Left lobe of liver (tissue), 2 donors: Measurements from ENCODE around the gene SETDB1. TPM values are rescaled to one million over a fixed set of nuclear protein-coding genes. Genes with fewer than 3 reads are reported as not detected.
A peak's percentile ranks its signal among the peaks of the same experiment; 100 is the strongest.

ENCODE experiments used
- ATAC-seq: fragments of 200-7000 bp; cut with Tn5 transposase; one replicate; pipeline ENCODE4 v1.9.1; 2020; ENCODE audit warnings: mild to moderate bottlenecking, moderate library complexity
- DNase-seq: peaks from one replicate; pipeline ENCODE4 v3.0.0-alpha.2; 2020; ENCODE audit warnings: low spot score
- total RNA-seq: library from RNA; stranded (reverse); gene quantifications from one replicate; pipeline ENCODE4 v1.2.1, GENCODE V29; 2021
- donor health status: DM: no; HTN: no; CAD: no; lungs with moderate emphysema.
- donor health status: DM: no; HTN: yes; CAD: no.

SETDB1 gene
- total RNA-seq, 1 donor from 2014 or later = 14.0 TPM

DNA sequence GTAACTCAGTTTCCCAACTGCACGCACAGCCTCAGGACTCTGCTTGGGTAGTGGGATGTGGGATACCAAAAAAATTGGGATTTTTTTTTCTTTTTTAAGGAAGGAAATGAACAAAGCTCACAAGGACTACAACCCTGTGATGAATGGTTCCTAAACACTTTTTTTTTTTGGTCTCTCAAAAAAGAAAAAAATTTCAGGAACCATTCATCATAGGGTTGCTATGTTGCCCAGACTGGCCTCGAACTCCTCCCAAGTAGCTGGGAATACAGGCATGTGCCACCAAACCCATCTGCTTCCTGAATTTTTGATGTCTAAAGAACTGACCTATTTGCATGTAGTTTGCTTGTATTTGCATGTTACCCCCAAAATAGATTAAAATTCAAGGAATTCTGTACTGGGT, 73.8 kb downstream of the SETDB1 start:
- DNase-seq (no peak), ATAC-seq (no peak)

DNA sequence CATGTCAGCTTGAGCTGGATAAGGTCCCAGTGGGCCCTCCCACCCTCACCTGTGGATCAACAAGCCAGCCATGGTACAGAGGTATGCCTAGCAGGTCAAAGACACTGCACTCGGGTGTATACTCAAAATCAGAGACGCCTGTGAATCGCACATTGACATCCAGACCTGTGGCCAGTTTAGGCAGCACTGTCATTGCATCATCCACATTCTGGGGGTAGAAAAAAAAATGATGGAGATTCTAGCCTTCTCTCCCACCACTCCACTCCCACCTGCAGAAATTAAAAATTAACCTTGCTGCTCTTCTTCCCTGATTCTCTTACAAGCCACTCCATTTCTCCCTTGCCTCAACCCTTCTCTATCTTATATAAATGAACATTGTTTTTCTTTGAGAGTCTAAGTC, 74.2 kb downstream of the SETDB1 start:
- DNase-seq = no peak
- no peak for ATAC-seq

DNA sequence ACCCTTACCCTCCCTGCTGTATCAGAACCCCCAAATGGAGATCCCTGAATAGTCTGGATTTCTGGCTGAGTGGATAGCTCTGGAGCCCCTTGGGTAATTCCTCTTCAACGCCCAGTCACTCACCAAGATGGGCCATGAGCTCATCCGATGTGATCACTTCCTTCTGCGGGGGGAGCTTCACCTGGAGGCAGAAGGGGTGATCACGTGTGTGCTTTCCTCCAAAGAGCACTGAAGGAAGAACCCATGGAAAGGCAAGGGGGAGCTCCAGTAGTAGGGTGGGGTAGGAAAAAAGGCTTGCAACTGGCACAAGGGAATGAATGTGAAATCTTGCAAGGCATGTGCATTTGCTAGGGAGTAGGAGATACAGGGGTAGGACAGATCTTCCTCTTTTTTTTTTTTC, 75.4 kb downstream of the SETDB1 start:
- no peak for ATAC-seq

DNA sequence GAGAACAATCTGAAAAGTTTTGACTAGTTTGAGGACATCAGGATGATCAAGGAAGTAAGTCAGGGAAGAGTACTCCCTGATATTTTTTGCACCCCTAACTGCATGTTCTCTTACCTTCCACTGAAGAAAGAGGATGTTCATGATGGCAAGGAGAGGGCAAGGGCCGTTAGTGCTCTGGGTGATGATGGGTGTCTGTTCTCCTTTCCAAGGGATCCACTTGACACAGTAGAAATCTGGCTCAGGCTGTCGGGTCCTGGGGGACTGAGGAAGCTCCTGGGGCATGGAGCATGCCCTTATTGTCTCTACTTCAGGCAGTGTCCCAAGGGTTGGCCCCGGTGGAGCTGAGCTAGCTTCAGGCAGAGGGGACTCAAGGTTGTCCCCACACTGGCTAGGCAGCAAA, 75.9 kb downstream of the SETDB1 start:
- no peak for DNase-seq
- ATAC-seq = no peak

More for the DNA sequence above, 75.4 kb downstream of the SETDB1 start:
- no peak for DNase-seq

DNA sequence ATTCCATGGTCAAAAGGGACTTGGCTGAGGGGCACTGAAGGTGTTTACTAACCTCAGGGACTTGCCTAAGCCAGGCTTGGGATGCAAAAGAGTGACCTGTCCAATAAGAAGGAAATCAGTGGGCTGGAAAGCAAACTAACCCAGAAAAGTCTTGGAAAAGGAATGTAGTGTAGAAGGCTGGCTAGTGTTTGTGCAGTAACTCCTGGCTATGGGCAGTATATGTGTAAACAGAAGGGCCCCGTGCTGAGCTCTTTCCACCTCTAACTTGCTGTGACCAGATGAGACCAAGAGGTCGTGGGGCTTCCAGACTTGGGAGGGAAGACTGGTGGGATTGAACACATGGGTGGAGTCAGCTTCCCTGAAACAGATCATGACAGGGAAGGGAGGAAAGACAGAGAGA, 76.4 kb downstream of the SETDB1 start:
- no peak for ATAC-seq

DNA sequence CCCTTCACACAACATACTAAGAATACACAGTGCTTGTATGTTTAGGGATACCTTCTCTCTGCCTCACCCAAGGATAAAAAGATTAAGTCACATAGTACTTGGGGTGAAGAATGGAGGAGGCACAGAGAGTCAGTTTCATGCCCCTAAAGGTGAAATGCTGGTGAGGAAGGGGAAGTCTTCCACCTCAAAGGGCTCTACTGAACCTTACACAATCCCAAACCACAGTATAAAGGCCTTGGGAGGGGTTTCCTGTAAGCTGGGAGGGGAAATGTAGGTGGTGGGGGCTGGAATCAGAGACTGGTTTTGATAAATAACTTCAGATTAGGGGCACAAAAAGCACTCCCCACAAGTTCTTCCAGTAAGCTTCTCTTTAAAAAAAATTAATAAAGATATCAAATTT, 77.0 kb downstream of the SETDB1 start:
- no peak for DNase-seq
- no peak for ATAC-seq

More for the DNA sequence above, 76.4 kb downstream of the SETDB1 start:
- no peak for DNase-seq

DNA sequence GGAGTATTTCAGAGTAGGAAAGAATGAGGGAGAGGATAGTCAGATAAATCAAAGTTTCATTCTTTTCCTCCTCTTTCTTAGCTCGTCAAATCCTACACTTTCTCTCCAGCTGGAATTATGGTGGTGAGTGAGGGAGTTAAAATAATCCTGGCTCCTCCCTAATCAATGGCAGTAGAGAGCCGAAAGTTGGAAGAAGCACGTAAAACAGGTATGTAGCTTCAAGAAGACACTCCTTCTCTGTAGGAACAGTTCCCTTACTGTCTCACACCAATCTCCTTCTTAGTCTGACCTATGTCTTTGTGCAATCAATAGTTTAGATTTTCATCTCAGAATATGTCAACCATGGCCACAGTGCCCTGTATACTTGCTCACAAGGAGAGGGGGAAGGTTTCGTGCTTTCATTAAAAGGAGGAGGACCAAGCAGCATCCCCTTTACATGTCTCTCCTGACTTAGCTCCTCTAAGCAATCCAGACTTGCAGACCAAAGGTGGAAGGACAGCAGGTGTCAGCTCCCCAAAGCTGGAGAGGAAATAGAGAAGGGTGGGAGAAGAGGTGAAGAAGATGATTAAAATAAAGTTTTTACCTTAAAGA, 79.7 kb downstream of the SETDB1 start:
- no peak for ATAC-seq
- DNase-seq = no peak

DNA sequence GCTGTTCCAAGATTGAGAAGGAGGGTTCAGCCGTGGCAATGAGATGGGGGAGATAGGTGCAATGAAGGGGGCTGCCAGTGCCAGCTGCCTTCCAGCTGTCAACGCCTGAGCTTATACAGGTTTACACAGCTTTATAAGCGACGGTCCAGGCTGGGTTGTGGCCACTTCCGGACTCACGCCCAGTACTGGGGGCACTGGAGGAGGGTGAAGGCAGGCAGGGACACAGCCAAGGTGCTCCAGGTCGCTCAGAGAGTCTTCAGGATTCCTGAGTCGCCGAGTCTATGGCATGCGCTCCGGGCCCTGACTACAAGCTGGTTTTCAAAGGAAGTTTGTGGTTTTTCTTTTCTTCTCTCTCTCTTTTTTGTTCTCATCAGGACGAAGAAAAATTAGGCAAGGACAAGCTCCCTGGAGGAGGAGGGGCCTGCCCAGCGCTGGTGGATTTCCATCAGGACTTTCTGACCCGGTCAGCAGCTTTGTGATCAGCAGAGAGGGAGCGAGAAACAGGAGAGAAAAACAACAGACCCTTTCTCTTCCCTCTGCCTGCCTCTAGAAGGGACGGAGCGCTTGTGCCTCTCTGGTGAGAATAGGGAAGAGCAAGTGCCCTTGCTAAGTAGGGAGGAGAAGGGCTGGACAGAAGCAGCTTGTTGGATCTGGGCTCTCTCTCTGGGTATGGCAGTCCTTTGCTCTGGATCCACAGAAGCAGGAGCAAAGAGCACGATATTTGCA, 80.3 kb downstream of the SETDB1 start, which contains the start of gene MINDY1:
TSS of gene MINDY1 (minus strand) at position 576 of the 726 bp plus-strand sequence. CDS start 4,285 bp downstream, outside the sequence.
- peak; percentile 77 for DNase-seq

DNA sequence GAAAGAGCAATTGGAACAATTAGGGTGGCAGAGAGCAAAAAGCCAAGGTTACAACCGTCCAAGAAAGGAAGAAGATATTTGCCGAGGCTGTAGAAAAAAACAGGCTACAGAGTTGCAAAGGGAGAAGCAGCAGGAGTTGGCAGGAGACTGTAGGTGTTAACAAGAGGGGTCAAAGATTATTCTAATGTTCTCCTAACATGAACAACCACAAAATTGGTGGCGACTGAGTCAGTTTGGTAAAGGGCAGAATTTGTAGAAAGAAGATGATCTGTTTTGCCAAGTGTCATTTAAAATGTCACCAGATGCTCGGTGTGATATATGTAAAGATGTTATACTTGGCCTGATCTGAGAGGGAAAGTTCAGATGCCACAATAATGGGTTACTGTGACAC, 81.7 kb downstream of the SETDB1 start:
- no peak for DNase-seq
- no peak for ATAC-seq

More for the DNA sequence above, 80.3 kb downstream of the SETDB1 start, which contains the start of gene MINDY1:
- peak; percentile 68 for ATAC-seq

DNA sequence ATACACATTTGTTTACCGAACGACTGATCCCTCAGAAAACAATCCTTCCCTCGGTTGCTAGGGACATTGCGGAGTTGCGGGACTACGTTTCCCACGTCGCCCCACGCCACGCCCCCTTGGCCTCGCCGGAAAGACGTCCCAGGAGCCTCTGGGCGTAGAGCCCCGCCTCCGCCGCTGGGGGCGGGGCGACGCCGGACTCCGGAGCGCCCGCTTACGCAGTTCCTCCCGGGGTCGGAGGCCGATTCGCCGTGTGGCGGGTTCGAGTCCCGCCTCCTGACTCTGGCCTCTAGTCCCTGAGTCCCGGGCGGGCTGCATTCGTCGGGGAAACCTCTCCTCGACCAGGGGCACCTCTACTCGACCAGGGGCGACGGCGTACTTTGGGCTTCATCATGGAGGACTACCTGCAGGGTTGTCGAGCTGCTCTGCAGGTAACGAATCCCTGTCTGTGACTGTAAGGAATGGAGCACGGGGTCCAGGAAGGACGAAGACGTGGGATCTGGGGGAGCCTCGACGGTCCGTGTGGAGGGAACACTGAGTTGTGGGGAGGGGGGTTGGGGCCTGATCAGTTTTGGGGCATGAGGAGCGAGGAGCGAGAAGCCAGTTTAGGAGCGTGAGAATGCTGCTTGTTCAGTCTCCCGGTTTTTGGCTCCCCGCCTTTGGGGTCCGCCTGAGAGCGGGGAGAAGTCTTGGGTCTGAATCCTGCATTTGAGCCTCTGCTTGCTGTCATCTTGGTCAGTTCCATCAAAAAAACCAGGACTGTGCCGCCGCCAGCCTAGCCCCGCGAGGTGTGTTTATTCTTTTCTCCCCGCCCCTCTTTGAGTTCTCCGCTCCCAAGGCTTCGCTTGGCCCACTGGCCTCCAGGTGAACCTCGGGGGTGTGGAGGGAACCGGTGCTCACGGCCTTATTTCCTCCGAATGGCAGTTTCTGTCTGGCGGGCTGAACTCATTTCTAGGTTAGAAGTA, 82.4 kb downstream of the SETDB1 start, which contains the start of gene PRUNE1:
TSS of gene PRUNE1 (plus strand) at position 206 of the 962 bp plus-strand sequence. CDS start at position 390, 184 bp downstream.
- peak; percentile 80 for ATAC-seq
- DNase-seq = peak; percentile 98

DNA sequence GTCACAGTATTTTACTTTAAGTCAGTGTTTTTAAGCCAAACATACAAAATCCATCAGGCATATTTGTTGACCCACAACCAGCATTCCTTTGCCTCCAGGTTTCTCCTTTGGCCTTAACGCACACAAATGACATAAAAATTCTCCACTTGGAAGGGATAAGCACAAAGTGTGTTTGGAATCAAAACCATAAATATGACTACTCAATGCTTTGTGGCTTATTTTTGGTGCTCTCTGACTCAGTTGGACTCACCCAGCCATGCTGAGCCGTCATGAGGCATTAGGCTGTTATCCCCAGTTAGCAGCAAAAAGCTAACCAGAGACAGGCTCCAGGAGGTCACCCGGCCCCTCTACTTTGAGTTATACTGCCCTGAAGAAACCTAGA, 83.0 kb downstream of the SETDB1 start:
- DNase-seq = no peak
- no peak for ATAC-seq

DNA sequence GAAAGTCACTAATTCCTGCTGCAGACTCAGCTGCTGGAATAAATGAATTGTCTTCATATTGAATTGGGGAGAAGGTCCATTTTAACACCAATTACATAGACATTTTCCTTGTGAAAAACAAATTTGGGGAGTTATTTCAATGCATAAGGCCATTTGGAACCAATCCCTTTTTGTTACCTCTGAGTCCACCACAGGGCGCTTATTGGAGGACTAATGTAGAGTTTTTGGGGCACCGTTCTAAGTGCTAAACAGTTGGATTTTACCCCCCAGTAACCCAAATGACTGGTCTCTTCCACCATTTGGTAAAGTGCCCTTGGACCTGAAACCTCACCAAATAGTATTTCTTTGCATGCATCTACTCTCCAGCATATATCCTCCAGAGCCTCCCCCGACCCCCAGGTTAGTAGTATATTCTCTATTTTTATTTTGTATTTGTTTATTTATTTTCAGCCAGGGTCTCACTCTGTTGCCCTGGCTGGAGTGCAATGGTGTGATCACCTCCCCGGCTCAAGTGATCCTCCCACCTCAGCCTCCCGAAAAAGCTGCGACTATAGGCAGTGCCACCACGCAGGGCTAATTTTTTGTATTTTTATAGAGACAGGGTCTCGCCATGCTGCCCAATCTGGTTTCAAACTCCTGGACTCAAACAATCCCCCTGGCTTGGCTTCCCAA, 83.6 kb downstream of the SETDB1 start:
- no peak for ATAC-seq
- DNase-seq = no peak

DNA sequence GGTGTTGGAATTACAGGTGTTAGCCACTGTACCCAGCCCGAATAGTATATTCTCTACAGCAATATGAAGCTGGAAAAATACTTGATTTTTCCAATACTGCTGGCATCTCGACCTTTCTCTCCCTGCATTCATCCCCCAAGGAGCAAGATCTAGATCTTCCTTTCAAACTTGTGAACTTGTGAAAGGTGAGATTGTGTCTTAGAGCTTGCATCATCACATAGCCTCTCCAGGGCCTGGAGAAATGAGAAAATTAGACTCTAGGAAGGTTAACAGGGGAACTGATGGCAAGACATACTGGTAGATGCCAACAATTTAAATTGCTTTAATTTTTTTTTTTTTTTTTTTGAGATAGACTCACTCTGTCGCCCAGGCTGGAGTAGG, 84.2 kb downstream of the SETDB1 start:
- ATAC-seq = no peak
- no peak for DNase-seq

DNA sequence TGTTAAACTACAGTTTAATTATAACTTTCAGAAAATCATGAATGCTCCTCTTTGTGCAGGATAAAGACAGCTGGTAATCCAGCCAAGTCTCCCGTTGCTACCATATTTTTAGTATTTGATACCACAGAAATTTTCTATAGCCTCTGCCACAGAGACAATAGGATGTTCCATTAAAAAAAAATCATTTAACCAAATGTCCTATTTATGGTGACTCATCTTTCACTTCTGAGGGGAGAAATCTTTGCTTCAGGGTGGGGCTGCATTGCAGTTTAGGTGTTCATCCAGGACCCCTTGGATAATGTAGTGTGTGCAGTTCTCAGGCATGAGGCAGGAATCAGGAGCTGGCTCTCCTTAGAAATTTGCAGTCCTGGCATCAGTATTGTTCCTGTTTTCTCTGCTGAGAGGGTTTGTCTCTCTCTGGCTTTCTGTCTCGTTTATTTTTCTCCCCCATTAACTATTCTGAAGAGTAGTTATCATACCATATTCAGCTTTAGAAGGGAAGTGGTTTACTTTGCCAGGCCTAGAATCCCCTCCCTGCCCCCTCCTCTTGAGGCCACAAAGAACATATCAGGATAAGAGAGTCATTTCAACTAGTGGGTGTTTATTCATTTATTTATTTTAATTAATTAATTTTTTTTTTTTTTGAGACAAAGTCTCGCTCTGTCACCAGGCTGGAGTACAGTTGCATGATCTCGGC, 85.1 kb downstream of the SETDB1 start:
- ATAC-seq = no peak
- no peak for DNase-seq

DNA sequence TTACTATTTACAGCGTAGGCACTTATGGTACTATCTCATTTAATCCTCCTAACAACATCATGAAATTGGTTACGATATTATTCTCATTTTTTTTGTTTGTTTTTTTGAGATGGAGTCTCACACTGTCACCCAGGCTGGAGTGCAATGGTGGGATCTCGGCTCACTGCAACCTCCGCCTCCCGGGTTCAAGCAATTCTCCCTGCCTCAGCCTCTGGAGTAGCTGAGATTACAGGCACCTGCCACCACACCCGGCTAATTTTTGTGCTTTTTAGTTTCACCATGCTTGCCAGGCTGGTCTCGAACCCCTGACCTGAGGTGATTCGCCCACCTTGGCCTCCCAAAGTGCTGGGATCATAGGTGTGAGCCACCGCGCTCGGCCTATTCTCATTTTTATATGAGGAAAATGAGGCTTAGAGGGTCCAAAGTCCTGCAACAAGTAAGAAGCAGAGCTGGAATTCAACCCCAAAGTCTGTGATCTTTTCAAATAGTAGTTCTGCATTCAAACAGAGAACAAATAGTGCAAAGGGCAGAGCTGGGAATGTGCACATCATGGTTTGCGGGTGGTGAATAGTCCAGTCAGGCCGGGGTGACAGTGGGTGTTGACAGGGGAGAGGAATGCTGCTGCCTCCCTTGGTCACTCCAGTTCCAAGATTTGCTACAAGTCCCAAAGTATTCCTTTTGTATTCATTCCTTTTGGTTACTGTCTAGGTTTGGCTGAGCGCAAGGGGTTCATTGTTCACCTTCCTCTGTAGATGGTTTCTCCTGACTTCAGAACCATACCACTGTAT, 86.7 kb downstream of the SETDB1 start:
- peak; percentile 84 for DNase-seq
- peak; percentile 71 for ATAC-seq

DNA sequence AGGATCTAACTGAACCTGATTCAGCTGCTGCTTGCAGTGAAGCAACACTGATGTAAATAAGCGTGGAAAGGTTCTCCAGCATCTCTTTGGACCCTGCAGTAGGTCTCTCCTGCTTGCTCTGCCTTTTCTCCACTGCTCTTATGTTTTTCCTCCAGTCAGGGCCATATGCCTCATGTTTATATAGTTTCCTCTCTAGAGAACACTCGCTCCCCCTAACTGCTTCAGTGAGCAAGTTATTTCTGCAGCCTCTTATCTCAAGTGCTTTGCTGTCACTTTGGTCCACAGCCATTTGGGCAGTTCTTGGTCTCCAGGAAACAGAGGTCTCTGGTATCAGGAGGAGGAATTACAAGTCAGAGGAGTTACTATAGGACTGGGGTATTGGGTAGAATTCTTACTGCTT, 87.4 kb downstream of the SETDB1 start:
- DNase-seq (no peak), ATAC-seq (peak; percentile 22)
